HepG2 (cell line): ENCODE measurements around the gene ASAP2. TPM values are rescaled to one million over a fixed set of nuclear protein-coding genes. Genes with fewer than 3 reads are reported as not detected.

ENCODE experiments used
- AGO1 ChIP-seq: fragments of 200-400 bp; formaldehyde crosslinking; IDR thresholded peaks from 2 replicates; pipeline ENCODE4 v1.6.1; 2017; ENCODE audit warnings: mild to moderate bottlenecking, low read depth, low read length, moderate library complexity; ENCODE audit not compliant: poor library complexity, severe bottlenecking
- BCLAF1 ChIP-seq: fragments of 450-650 bp; IDR thresholded peaks from 2 replicates; pipeline ENCODE4 v1.6.1; 2017; ENCODE audit warnings: mild to moderate bottlenecking
- HOXA5 ChIP-seq: sonication (generic); formaldehyde crosslinking; IDR thresholded peaks from 2 replicates; pipeline ENCODE4 v1.4.0; 2020; ENCODE audit warnings: missing genetic modification reagents
- HOXA9 ChIP-seq: sonication (generic); formaldehyde crosslinking; IDR thresholded peaks from 2 replicates; pipeline ENCODE4 v1.8.1; 2022; ENCODE audit warnings: missing genetic modification reagents, mild to moderate bottlenecking, moderate library complexity, borderline replicate concordance
- IRF2 ChIP-seq: IDR thresholded peaks from 2 replicates; pipeline ENCODE4 v1.6.1; 2018; ENCODE audit warnings: missing genetic modification reagents, missing compliant biosample characterization
- NR0B2 ChIP-seq: sonication (generic); formaldehyde crosslinking; IDR thresholded peaks from 2 replicates; pipeline ENCODE4 v1.4.0; 2020; ENCODE audit warnings: mild to moderate bottlenecking, missing genetic modification reagents
- SOX5 ChIP-seq: IDR thresholded peaks from 2 replicates; pipeline ENCODE4 v1.6.1; 2016; ENCODE audit warnings: borderline replicate concordance
- ZKSCAN5 ChIP-seq: sonication (generic); formaldehyde crosslinking; IDR thresholded peaks from 2 replicates; pipeline ENCODE4 v1.5.1; 2020; ENCODE audit warnings: mild to moderate bottlenecking, missing genetic modification reagents
- ZNF432 ChIP-seq: sonication (generic); formaldehyde crosslinking; IDR thresholded peaks from 2 replicates; pipeline ENCODE4 v1.5.0; 2020; ENCODE audit warnings: missing genetic modification reagents, mild to moderate bottlenecking, borderline replicate concordance
- ZNF619 ChIP-seq: sonication (generic); formaldehyde crosslinking; IDR thresholded peaks from 2 replicates; pipeline ENCODE4 v1.4.0; 2020; ENCODE audit warnings: mild to moderate bottlenecking, missing genetic modification reagents
- ZNF644 ChIP-seq: IDR thresholded peaks from 2 replicates; pipeline ENCODE4 v1.6.1; 2016; ENCODE audit warnings: low read depth
- ZNF687 ChIP-seq: sonication (generic); formaldehyde crosslinking; IDR thresholded peaks from 2 replicates; pipeline ENCODE4 v1.5.1; 2020; ENCODE audit warnings: mild to moderate bottlenecking, missing genetic modification reagents, moderate library complexity
- ZNF879 ChIP-seq: sonication (generic); formaldehyde crosslinking; IDR thresholded peaks from 2 replicates; pipeline ENCODE4 v1.8.1; 2023; ENCODE audit warnings: missing genetic modification reagents
- polyA plus RNA-seq, 8 experiments: library from polyadenylated mRNA; depleted of rRNA in 3 of 8; stranded (reverse) in 7 of 8; unstranded in 1 of 8; fragments of >200 nt; fragmentation: Illumina TruSeq in 4 of 8; extraction: Trizol in 4 of 8; gene quantifications; 2 replicates each; pipeline versions ENCODE4 v1.2.1 to v1.2.3, GENCODE V29; 2011 to 2016; ENCODE audit warnings: low read depth in 4 of 8, missing spikeins in 1 of 8, mixed read lengths in 1 of 8; ENCODE audit not compliant: insufficient read depth in 1 of 8
- total RNA-seq, 5 experiments: library from RNA; depleted of rRNA; stranded (reverse); fragments of >200 nt; fragmentation: Illumina TruSeq; extraction: Trizol; gene quantifications; 2 replicates each; pipeline ENCODE4 v1.2.3, GENCODE V29; 2016; ENCODE audit warnings: low read depth in 1 of 5
- TF ChIP-seq, protein P1 (sequence below): sonication (generic); formaldehyde crosslinking; IDR thresholded peaks from 2 replicates; pipeline ENCODE4 v1.5.0; 2020; ENCODE audit warnings: missing genetic modification reagents
- TF ChIP-seq, protein P2 (sequence below): IDR thresholded peaks from 2 replicates; pipeline ENCODE4 v1.6.1; 2012; ENCODE audit warnings: low read length, improper control_type of control experiment

Gene ASAP2
- total and polyA plus RNA-seq, 2 of the 13 experiments (the other 11 are each of a cell fraction or from before 2014, with no cell fraction given): 7.3 to 22.3 TPM

- no peak for TF ChIP-seq BCLAF1
- TF ChIP-seq IRF2 (CRISPR knock-in tag): no peak; the same call in none of the 2 replicates
- TF ChIP-seq, protein P1, sequence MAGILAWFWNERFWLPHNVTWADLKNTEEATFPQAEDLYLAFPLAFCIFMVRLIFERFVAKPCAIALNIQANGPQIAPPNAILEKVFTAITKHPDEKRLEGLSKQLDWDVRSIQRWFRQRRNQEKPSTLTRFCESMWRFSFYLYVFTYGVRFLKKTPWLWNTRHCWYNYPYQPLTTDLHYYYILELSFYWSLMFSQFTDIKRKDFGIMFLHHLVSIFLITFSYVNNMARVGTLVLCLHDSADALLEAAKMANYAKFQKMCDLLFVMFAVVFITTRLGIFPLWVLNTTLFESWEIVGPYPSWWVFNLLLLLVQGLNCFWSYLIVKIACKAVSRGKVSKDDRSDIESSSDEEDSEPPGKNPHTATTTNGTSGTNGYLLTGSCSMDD (CRISPR knock-in tag): no peak
- 0 out of 2 replicates have a peak, but pooled peaks have one; percentile 73 for TF ChIP-seq ZNF879 (CRISPR knock-in tag)
- TF ChIP-seq AGO1: no peak
- TF ChIP-seq NR0B2 (CRISPR knock-in tag): no peak
- TF ChIP-seq ZNF687 (CRISPR knock-in tag): peak; percentile 62
- TF ChIP-seq HOXA5 (CRISPR knock-in tag): peak; percentile 83; the same call in 1 of the 2 replicates
- peak; percentile 76 for TF ChIP-seq ZNF644 (CRISPR knock-in tag)
- TF ChIP-seq, protein P2, sequence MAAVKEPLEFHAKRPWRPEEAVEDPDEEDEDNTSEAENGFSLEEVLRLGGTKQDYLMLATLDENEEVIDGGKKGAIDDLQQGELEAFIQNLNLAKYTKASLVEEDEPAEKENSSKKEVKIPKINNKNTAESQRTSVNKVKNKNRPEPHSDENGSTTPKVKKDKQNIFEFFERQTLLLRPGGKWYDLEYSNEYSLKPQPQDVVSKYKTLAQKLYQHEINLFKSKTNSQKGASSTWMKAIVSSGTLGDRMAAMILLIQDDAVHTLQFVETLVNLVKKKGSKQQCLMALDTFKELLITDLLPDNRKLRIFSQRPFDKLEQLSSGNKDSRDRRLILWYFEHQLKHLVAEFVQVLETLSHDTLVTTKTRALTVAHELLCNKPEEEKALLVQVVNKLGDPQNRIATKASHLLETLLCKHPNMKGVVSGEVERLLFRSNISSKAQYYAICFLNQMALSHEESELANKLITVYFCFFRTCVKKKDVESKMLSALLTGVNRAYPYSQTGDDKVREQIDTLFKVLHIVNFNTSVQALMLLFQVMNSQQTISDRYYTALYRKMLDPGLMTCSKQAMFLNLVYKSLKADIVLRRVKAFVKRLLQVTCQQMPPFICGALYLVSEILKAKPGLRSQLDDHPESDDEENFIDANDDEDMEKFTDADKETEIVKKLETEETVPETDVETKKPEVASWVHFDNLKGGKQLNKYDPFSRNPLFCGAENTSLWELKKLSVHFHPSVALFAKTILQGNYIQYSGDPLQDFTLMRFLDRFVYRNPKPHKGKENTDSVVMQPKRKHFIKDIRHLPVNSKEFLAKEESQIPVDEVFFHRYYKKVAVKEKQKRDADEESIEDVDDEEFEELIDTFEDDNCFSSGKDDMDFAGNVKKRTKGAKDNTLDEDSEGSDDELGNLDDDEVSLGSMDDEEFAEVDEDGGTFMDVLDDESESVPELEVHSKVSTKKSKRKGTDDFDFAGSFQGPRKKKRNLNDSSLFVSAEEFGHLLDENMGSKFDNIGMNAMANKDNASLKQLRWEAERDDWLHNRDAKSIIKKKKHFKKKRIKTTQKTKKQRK: no peak
- TF ChIP-seq ZNF619 (CRISPR knock-in tag): no peak
- peak; percentile 74 for TF ChIP-seq SOX5 (CRISPR knock-in tag)
- TF ChIP-seq ZKSCAN5 (CRISPR knock-in tag): no peak
- no peak for TF ChIP-seq ZNF432 (CRISPR knock-in tag)
- no peak for TF ChIP-seq HOXA9 (CRISPR knock-in tag)
Observed at GRCh38 chr2:9336576-9337314, 130.1 kb downstream of the ASAP2 start (continued).
